KMS-11 (cell line): ENCODE data around the gene CLDN20.
"Not testable (repeated sequence)": the region's sequence is repeated elsewhere in the genome, so short reads cannot be mapped to it uniquely, and the experiment has no call there.

Experiments
- H2AFZ ChIP-seq: fragments of 200-600 bp; sonication (generic); 2 replicates; pipeline ENCODE4 v1.6.1; 2016; ENCODE audit warnings: antibody characterized with exemption, mixed run types, low read depth
- H3K27ac ChIP-seq: fragments of 200-600 bp; sonication (generic); 2 replicates; pipeline ENCODE4 v1.6.1; 2016; ENCODE audit warnings: mild to moderate bottlenecking, mixed run types
- H3K27me3 ChIP-seq: fragments of 200-600 bp; sonication (generic); 2 replicates; pipeline ENCODE4 v1.6.1; 2017; ENCODE audit warnings: mild to moderate bottlenecking, low read depth, mixed run types, moderate library complexity; ENCODE audit not compliant: insufficient read depth
- H3K36me3 ChIP-seq: fragments of 200-600 bp; sonication (generic); 2 replicates; pipeline ENCODE4 v1.6.1; 2017; ENCODE audit warnings: mild to moderate bottlenecking, mixed run types; ENCODE audit not compliant: insufficient read depth
- H3K4me1 ChIP-seq: fragments of 200-600 bp; sonication (generic); 2 replicates; pipeline ENCODE4 v1.6.1; 2016; ENCODE audit warnings: mild to moderate bottlenecking, low read depth, mixed run types; ENCODE audit not compliant: poor library complexity, severe bottlenecking
- H3K4me2 ChIP-seq: fragments of 200-600 bp; sonication (generic); 2 replicates; pipeline ENCODE4 v1.7.0; 2016; ENCODE audit warnings: mild to moderate bottlenecking, mixed run types
- H3K4me3 ChIP-seq: fragments of 200-600 bp; sonication (generic); IDR thresholded peaks from 2 replicates; pipeline ENCODE4 v1.6.1; 2017; ENCODE audit warnings: low read depth, low read length, mixed read lengths; ENCODE audit not compliant: insufficient read depth
- H3K79me2 ChIP-seq: fragments of 200-600 bp; sonication (generic); 2 replicates; pipeline ENCODE4 v1.6.1; 2016; ENCODE audit warnings: low read depth, mixed run types; ENCODE audit not compliant: insufficient read depth
- H3K9ac ChIP-seq: fragments of 200-600 bp; sonication (generic); 2 replicates; pipeline ENCODE4 v1.6.1; 2016; ENCODE audit warnings: mild to moderate bottlenecking, mixed run types
- H4K20me1 ChIP-seq: fragments of 200-600 bp; sonication (generic); 2 replicates; pipeline ENCODE4 v1.6.1; 2016; ENCODE audit warnings: mild to moderate bottlenecking, mixed run types; ENCODE audit not compliant: insufficient read depth
- CTCF ChIP-seq: fragments of 200-600 bp; sonication (generic); conservative IDR thresholded peaks from 2 replicates; pipeline ENCODE4 v1.6.1; 2017; ENCODE audit warnings: low read depth, mild to moderate bottlenecking, antibody characterized with exemption, low read length, moderate library complexity, mixed read lengths

Gene CLDN20

GRCh38 chr6:155223646-155224451 is 40.0 kb upstream of the CLDN20 start:
- no peak overlapping the region for H3K4me2 ChIP-seq
- no peak overlapping the region for H3K4me3 ChIP-seq
- no peaks in the 10 kb centered on the region for H3K4me1 ChIP-seq
- H3K79me2 ChIP-seq = no peaks in the 10 kb centered on the region
- no peak overlapping the region for H3K27ac ChIP-seq
- no peaks in the 10 kb centered on the region for H3K36me3 ChIP-seq
- no peaks in the 10 kb centered on the region for H3K27me3 ChIP-seq
- no peaks in the 10 kb centered on the region for H4K20me1 ChIP-seq
- no peak overlapping the region for H2AFZ ChIP-seq
- TF ChIP-seq CTCF = no peak
- no peak overlapping the region for H3K9ac ChIP-seq

DNA sequence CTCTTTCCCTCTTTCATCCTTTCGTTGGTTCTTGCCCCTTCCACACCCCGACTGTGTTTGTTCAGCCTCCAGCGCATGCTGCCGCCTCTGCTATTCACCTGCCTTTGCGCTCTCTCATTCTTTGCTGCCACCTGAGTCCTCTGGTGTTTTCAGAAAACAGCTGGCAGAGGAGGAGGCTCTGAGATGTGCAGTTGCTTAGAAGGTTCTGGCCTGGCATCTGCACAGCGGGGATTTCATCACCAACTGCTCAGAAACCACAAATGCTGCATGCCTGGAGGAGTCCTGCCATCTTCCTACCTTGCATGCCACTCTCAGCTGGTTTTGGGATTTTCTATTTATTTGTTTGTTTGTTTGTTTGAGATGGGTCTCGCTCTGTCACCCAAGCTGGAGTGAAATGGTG is 39.2 kb upstream of the CLDN20 start:
- no peaks in the 10 kb centered on the region for H3K79me2 ChIP-seq
- H2AFZ ChIP-seq = no peak overlapping the region
- H3K27ac ChIP-seq = no peak overlapping the region
- H4K20me1 ChIP-seq = no peaks in the 10 kb centered on the region
- no peak overlapping the region for H3K4me2 ChIP-seq
- no peak overlapping the region for H3K4me3 ChIP-seq
- H3K27me3 ChIP-seq = no peaks in the 10 kb centered on the region
- H3K9ac ChIP-seq = no peak overlapping the region
- H3K4me1 ChIP-seq = no peaks in the 10 kb centered on the region
- H3K36me3 ChIP-seq = no peaks in the 10 kb centered on the region
- TF ChIP-seq CTCF = no peak

DNA sequence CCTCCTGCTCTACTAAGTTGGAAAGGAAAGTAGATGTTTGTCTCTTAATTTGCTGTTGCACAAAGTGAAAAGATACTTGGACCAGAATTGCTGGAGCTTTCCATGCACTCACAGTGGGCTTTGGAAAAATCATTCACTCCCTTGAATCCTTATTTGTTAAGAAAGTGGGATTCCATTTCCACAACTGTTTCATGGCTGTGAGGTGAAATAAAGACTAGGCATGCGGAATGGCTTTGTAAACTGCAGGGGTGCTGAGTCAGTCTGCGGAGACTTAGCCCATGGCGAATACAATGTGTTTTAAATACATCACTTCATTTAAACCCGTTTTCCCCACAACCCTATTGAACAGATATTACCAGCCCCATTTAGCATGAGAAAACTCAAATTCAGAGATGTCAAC is 36.8 kb upstream of the CLDN20 start:
- H3K27me3 ChIP-seq = no peaks in the 10 kb centered on the region
- no peak overlapping the region for H3K4me3 ChIP-seq
- no peak overlapping the region for H2AFZ ChIP-seq
- H3K79me2 ChIP-seq = no peaks in the 10 kb centered on the region
- no peak overlapping the region for H3K27ac ChIP-seq
- no peak overlapping the region for H3K9ac ChIP-seq
- H3K36me3 ChIP-seq = no peaks in the 10 kb centered on the region
- no peaks in the 10 kb centered on the region for H4K20me1 ChIP-seq
- TF ChIP-seq CTCF = no peak
- no peaks in the 10 kb centered on the region for H3K4me1 ChIP-seq
- no peak overlapping the region for H3K4me2 ChIP-seq

DNA sequence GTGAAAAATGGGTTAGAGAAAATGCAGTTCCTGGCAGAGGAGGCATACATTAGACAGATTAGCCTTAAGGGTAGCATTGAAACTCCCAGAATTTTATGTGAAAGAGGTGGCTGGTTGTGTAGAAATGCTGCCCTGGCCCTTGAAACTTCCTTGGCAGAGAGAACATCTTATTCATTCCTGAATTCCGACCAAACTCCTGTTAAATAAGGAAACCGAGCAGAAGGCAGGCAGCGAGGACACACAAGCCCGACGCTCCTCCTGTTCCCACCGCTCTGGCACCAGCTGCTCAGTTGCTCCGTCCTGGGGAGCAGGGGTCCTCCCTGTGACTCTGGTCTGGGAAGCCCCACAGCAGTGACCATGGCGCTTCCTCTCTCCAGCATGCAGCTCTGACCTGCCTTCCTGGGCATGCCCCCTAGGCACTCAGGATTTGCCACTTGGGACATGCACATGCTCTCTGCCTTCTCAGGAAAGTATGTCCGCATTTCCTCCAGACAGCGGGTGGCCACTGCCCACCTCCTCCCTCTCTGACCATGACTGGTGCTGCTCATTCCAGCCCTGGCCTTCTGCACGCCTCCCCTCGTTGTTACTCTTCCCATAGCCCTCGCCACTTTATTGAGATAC is 35.2 kb upstream of the CLDN20 start:
- H3K4me2 ChIP-seq = no peak overlapping the region
- no peaks in the 10 kb centered on the region for H3K4me1 ChIP-seq
- H3K27me3 ChIP-seq = no peaks in the 10 kb centered on the region
- H3K9ac ChIP-seq = no peak overlapping the region
- H3K79me2 ChIP-seq = no peaks in the 10 kb centered on the region
- no peaks in the 10 kb centered on the region for H4K20me1 ChIP-seq
- H3K27ac ChIP-seq = no peak overlapping the region
- H3K36me3 ChIP-seq = no peaks in the 10 kb centered on the region
- H3K4me3 ChIP-seq = no peak overlapping the region
- no peak overlapping the region for H2AFZ ChIP-seq
- TF ChIP-seq CTCF = no peak

DNA sequence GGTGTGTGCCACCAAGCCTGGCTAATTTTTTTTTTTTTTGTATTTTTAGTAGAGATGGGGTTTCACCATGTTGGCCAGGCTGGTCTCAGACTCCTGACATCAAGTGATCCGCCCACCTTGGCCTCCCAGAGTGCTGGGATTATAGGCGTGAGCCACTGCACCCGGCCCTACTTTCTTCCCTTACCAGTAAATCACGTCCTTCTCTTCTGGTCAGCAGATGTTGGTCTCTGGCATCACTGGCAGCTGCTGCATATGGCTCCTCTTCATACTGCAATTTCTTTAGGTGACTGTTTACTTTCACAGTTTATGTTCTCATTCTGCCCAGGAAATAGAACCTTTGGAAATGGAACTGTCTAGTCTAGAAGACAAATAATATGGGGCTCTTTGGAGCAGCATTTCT is 32.8 kb upstream of the CLDN20 start:
- not testable (repeated sequence) for H3K79me2 ChIP-seq, H4K20me1 ChIP-seq, H3K9ac ChIP-seq, H2AFZ ChIP-seq, H3K36me3 ChIP-seq, H3K4me1 ChIP-seq, H3K27ac ChIP-seq, H3K27me3 ChIP-seq, H3K4me2 ChIP-seq, H3K4me3 ChIP-seq
